ENCODE results near the gene ANKRD13C. TPM values are rescaled to one million over a fixed set of nuclear protein-coding genes. Genes with fewer than 3 reads are reported as not detected.

ANKRD13C gene
- total RNA-seq, 1 donor from 2014 or later = 18.8 TPM

- no peak for DNase-seq (ENCODE audit: extremely low read depth, low read depth, low spot score)
Observed at GRCh38 chr1:70221238-70222121, 133.0 kb downstream of the ANKRD13C start, which contains the start of gene SRSF11. TSS of gene SRSF11 (plus strand) at chr1:70221380. CDS start at chr1:70221637, 257 bp downstream.

DNA sequence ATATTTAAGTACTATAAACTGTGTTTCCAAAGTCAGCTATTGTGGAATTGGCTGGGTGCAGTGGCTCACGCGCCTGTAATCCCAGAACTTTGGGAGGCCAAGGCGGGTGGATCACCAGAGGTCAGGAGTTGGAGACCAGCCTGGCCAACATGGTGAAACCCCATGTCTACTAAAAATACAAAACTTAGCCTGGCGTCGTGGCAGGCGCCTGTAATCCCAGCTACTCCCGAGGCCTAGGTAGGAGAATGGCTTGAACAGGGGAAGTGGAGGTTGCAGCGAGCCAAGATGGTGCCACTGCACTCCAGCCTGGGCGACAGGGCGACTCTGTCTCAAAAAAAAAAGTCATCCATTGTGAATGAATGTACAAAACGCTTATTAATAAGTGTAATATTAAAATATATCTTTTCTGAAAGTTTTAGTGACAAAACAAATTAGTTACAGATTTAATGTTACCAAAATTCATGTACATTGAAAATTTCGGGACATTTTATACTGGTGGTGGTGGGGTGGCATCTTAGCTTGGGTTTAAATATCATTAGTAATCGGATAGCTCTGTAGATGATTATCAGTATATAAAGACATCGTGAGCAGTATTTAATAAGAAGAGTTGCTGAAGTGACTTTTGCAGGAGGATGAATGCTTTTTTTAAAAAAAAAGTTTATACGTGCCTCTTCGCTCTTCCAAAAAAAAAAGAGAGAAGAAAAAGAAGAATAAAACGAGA is 133.8 kb downstream of the ANKRD13C start:
- DNase-seq (ENCODE audit: extremely low read depth, low read depth, low spot score) = no peak

DNA sequence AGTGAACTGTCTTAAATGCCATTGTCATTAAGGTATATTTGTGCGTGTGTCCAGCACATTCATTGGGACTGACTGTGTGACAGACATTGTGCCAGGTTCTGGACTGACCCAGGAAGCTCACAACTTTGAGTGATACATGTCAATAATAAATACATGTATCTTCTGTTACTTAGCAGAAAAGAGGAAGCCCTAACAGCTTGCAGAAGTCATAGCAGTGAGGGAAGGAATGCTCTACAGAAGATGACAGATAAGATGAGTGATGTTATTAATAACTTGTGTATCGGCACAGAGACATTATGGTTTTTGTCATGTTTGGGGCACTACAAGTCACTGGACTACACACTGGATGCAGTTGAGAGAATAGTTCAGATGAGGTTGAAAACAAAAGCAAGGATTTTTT is 134.5 kb downstream of the ANKRD13C start:
- DNase-seq (ENCODE audit: extremely low read depth, low read depth, low spot score) = no peak

- no peak for DNase-seq (ENCODE audit: extremely low read depth, low read depth, low spot score)
Observed at GRCh38 chr1:70211541-70211940, 143.0 kb downstream of the ANKRD13C start.

DNA sequence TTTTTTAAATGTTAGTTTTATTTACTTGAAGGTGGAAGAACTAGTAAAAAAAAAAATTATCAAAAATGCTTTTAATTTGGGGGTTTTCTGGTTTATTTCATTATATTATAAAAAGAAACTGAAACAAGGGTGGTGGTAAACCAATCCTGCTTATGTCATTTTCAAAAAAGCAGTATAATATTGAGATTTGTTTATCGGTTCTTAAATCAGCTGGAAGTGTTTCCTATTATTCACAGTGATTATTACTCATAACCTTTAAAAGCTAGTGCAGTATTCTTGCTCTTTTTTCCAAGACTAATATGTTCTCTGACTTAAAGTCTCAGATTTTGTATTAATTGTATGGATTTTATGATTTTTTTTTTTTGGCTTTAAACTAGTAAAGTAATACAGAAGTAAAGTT is 143.7 kb downstream of the ANKRD13C start:
- DNase-seq (ENCODE audit: extremely low read depth, low read depth, low spot score) = no peak

Other genes starting within 250 kb of the ANKRD13C start
- 18.3 and 20.9 TPM in 2 replicates for gene LRRC40, start 149.1 kb downstream of the ANKRD13C start, total RNA-seq
- 59.7 and 122 TPM in 2 replicates for gene SRSF11, start 133.3 kb downstream of the ANKRD13C start, total RNA-seq
- gene CTH, start 56.5 kb upstream of the ANKRD13C start, total RNA-seq = 1.8 and 3.3 TPM in 2 replicates